ENCODE measurements around the gene CGB1.
A peak's percentile ranks its signal among the peaks of the same experiment; 100 is the strongest.
"Not testable (repeated sequence)": the region's sequence is repeated elsewhere in the genome, so short reads cannot be mapped to it uniquely, and the experiment has no call there.

The CGB1 gene

DNA sequence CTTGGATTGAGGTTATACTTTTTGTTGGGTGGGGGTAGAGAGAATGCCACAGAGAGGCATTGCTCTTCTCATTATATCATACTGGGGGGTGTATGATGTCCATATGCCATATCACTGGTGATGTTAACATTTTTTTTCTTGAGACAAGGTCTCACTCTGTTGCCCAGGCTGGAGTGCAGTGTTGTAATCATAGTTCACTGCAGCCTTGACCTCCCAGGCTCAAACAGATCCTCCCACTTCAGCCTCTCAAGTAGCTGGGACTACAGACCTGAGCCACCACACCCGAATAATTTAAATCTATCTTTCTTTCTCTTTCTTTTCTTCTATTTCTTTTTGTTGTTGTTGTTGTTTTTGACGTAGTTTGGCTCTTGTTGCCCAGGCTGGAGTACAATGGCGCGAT, 43.7 kb upstream of the CGB1 start:
- no peak for TF ChIP-seq CTCF (IDR thresholded peaks at IDR 0.05; ENCODE audit: low read depth, low read length)
- no peak overlapping the region for H3K4me3 ChIP-seq (ENCODE audit: low read depth, low read length)

- TF ChIP-seq CTCF (IDR thresholded peaks at IDR 0.05; ENCODE audit: low read depth, low read length), result peak; percentile 60
- not testable (repeated sequence) for H3K4me3 ChIP-seq (ENCODE audit: low read depth, low read length)
Measured at GRCh38 chr19:49074869-49075268, 38.2 kb upstream of the CGB1 start.

GRCh38 chr19:49073514-49074378, 37.1 kb upstream of the CGB1 start:
- no peak for TF ChIP-seq CTCF (IDR thresholded peaks at IDR 0.05; ENCODE audit: low read depth, low read length)
- no peak overlapping the region for H3K4me3 ChIP-seq (ENCODE audit: low read depth, low read length)

- H3K4me3 ChIP-seq (ENCODE audit: low read depth, low read length), result no peak overlapping the region
- no peak for TF ChIP-seq CTCF (IDR thresholded peaks at IDR 0.05; ENCODE audit: low read depth, low read length)
Measured at GRCh38 chr19:49071860-49072547, 35.3 kb upstream of the CGB1 start.

DNA sequence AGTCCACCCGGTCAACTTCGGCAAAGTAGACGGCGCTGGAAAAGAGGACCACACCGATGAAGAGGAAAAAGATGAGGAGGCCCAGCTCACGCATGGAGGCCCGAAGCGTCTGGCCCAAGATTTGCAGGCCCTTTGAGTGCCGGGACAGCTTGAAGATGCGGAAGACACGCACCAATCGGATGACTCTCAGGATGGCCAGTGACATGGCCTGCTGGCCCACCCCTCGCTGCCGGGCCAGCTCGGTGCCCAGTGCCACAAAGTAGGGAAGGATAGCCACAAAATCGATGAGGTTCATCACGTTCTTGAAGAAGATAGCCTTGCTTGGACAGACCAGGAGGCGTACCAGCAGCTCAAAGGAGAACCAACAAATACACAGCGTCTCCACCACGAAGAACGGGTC, 33.7 kb upstream of the CGB1 start:
- TF ChIP-seq CTCF (IDR thresholded peaks at IDR 0.05; ENCODE audit: low read depth, low read length), result no peak
- no peak overlapping the region for H3K4me3 ChIP-seq (ENCODE audit: low read depth, low read length)

GRCh38 chr19:49069026-49069425, 32.3 kb upstream of the CGB1 start:
- no peak overlapping the region for H3K4me3 ChIP-seq (ENCODE audit: low read depth, low read length)
- no peak for TF ChIP-seq CTCF (IDR thresholded peaks at IDR 0.05; ENCODE audit: low read depth, low read length)

DNA sequence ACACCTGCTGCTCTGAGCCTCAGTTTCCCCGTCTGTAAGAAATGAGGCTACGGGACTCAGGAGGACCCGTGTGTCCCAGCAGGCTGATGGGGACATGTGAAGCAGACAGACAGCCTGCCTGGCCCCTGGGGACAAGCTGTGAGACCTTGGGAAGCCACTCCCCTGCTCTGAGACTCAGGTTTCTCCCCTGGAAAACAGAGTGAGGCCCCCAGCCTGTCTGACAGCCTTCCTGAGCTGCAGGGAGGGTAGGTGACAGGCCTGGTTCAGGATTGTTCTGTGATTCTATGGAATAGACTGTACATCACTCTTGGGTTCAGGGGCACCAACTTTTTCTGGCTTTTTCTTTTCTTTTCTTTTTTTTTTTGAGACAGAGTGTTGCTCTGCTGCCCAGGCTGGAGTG, 30.9 kb upstream of the CGB1 start:
- no peak for TF ChIP-seq CTCF (IDR thresholded peaks at IDR 0.05; ENCODE audit: low read depth, low read length)
- H3K4me3 ChIP-seq (ENCODE audit: low read depth, low read length), result no peak overlapping the region

Data from WI38 (cell line).